ENCODE results near the gene TIGD1.

TIGD1 gene

DNA sequence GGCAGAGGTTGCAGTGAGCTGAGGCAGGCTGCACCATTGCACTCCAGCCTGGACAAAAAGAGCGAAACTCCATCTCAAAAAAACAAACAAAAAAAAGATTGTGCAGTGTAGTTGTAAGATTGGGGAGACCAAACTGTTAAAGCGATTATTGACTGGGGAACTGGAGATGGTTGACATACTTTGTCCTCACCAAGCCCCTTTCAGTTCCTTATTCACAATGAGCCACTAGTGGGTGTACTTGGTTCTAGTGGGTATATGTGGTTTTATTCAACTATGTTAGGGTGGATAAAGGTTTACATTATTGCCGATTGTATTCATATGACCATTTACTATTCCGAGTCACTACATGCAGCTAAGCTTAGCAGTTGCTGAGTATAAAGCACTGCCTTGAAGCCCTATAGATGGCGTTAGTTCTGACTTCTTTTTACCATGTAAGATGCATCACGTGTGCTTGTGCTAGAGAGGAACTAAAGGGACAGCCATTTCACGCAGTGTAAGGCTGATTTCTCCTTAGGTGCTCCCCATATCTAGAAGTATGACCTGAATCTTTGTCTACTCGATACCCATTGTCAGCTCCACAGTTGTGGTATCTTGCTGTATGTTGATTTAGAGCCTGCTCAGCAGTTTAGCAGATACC, 12.3 kb upstream of the TIGD1 start:
- H3K27me3 Mint-ChIP-seq = no peaks in the 10 kb centered on the region
- no peaks in the 10 kb centered on the region for H3K9me3 Mint-ChIP-seq
- H3K4me1 Mint-ChIP-seq = peaks cover 6% of the 10 kb centered on the region
- peaks cover 73% of the 10 kb centered on the region for H3K36me3 Mint-ChIP-seq (ENCODE audit: insufficient read depth)
- ATAC-seq (replicated peaks; ENCODE audit: extremely low read depth, poor library complexity, severe bottlenecking) = no peak
- peak overlapping the region; percentile 38 for H3K27ac Mint-ChIP-seq (ENCODE audit: low read depth)
- H3K4me3 Mint-ChIP-seq = no peak overlapping the region
- DNase-seq (ENCODE audit: low spot score in 2 of 2) = no peak

DNA sequence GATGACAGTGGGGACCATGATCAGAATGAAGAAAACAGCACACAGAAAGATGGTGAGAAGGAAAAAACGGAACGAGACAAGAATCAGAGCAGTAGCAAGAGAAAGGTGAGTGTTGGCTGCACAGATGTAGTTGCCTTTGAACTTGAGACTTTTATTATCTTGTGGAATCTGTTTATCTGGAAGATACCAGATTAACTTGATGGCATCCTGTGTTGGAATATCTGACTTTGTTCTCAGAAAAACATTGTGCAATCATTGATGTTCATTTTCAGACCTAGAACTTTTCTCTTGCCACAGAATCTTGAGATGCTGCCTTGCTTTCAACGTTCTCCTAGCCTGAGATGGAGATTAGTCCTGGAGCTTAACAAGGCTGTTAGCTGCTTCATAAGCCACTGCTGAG, 6.1 kb upstream of the TIGD1 start:
- Mint-ChIP-seq H3K4me3 (no peak overlapping the region), H3K36me3 (ENCODE audit: insufficient read depth) (peaks cover 47% of the 10 kb centered on the region), H3K27ac (ENCODE audit: low read depth) (no peak overlapping the region), H3K9me3 (no peaks in the 10 kb centered on the region), H3K27me3 (no peaks in the 10 kb centered on the region), H3K4me1 (peaks cover 57% of the 10 kb centered on the region)
- no peak for DNase-seq (ENCODE audit: low spot score in 2 of 2)
- ATAC-seq (replicated peaks; ENCODE audit: extremely low read depth, poor library complexity, severe bottlenecking) = no peak

DNA sequence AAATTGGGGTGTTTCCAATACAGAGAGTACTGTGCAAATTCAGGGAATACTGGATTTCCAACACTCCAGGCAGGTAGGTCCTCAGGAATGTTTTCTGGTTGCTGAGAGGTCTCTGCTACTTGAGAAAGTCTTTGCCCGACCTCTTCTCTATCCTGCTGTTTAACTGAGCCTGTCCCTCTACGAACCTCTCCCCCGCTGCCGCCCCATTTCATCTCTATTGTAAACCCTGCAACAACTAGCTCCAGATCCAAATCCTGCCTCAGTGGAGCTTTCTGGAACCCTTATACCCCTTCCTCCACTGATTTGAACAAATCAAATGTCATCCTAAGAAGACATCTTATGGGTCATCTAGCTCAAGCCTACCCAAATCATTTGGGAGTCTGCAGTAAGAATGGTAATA, 1.4 kb upstream of the TIGD1 start:
- Mint-ChIP-seq H3K27ac (ENCODE audit: low read depth) (peak overlapping the region; percentile 95), H3K4me3 (peak overlapping the region; percentile 98), H3K36me3 (ENCODE audit: insufficient read depth) (peaks cover 29% of the 10 kb centered on the region), H3K9me3 (no peaks in the 10 kb centered on the region), H3K27me3 (no peaks in the 10 kb centered on the region), H3K4me1 (peaks cover 81% of the 10 kb centered on the region)
- DNase-seq (ENCODE audit: low spot score in 2 of 2) (no peak), ATAC-seq (replicated peaks; ENCODE audit: extremely low read depth, poor library complexity, severe bottlenecking) (no peak)

DNA sequence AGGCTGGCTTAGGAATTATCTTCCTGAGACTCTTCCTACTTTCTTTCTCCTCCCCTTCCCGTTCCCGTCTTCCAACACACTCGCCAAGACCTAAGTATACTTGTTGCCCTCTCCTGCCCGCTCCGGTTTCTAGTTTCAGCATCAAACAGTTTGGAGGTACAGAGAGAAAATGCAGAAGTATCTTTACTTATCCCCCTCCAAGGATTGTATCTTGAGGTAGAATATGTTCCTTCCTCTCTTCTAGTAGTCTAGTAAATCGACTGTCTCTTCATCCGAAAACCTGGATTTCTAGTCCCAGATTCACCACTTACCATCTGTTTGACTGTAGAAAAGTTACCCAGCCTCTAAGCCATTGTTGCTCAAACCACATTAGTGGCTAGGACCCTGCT, 887 bp upstream of the TIGD1 start:
- peak overlapping the region; percentile 95 for H3K27ac Mint-ChIP-seq (ENCODE audit: low read depth)
- peaks cover 80% of the 10 kb centered on the region for H3K4me1 Mint-ChIP-seq
- ATAC-seq (replicated peaks; ENCODE audit: extremely low read depth, poor library complexity, severe bottlenecking) (no peak), DNase-seq (ENCODE audit: low spot score in 2 of 2) (no peak)
- H3K27me3 Mint-ChIP-seq = no peaks in the 10 kb centered on the region
- peaks cover 25% of the 10 kb centered on the region for H3K36me3 Mint-ChIP-seq (ENCODE audit: insufficient read depth)
- no peaks in the 10 kb centered on the region for H3K9me3 Mint-ChIP-seq
- peak overlapping the region; percentile 98 for H3K4me3 Mint-ChIP-seq

DNA sequence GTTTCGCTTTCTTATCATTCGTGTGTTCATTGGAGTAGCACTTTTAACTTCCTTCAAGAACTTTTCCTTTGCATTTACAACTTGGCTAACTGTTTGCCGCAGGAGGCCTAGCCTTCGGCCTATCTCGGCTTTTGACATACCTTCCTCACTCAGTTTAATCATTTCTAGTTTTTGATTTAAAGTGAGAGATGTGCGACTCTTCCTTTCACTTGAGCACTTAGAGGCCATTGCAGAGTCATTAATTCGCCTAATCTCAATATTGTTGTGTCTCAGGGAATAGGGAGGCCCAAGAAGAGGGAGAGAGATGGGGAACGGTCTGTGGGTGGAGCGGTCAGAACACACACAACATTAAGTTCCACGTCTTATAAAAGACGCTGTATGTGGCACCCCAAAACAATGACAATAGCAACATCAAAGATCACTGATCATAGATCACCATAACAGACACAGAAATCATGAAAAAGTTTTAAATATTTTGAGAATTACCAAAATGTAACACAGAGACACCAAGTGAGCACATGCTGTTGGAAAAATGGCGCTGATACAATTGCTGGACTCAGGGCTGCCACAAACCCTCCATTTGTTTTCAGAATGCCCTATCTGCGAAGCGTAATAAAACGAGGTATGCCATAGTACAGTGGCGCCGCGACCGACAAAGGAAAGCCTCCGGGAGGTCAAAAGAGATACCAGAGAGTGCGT, 553 bp downstream of the TIGD1 start:
- Mint-ChIP-seq H3K4me1 (peaks cover 69% of the 10 kb centered on the region), H3K36me3 (ENCODE audit: insufficient read depth) (peaks cover 22% of the 10 kb centered on the region), H3K4me3 (peak overlapping the region; percentile 98), H3K27ac (ENCODE audit: low read depth) (peak overlapping the region; percentile 95), H3K9me3 (no peaks in the 10 kb centered on the region), H3K27me3 (no peaks in the 10 kb centered on the region)
- DNase-seq (ENCODE audit: low spot score in 2 of 2) = no peak
- ATAC-seq (replicated peaks; ENCODE audit: extremely low read depth, poor library complexity, severe bottlenecking) = peak; percentile 5

DNA sequence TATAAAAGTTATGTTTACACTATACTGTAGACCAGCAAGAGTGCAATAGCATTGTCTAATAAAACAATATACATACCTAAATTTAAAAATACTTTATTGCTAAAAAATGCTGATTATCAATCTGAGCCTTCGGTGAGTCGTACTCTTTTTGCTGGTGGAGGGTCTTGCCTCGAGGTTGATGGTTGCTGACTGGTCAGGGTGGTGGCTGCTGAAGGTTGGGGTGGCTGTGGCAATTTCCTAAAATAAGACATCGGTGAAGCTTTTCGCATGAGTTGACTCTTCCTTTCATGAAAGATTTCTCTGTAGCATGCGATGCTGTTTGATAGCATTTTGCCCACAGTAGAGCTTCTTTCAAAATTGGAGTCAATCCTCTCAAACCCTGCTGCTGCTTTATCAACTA, 2.4 kb downstream of the TIGD1 start:
- Mint-ChIP-seq H3K9me3 (no peaks in the 10 kb centered on the region), H3K36me3 (ENCODE audit: insufficient read depth) (peaks cover 22% of the 10 kb centered on the region), H3K4me1 (peaks cover 57% of the 10 kb centered on the region), H3K27me3 (no peaks in the 10 kb centered on the region), H3K27ac (ENCODE audit: low read depth) (no peak overlapping the region), H3K4me3 (peak overlapping the region; percentile 98)
- DNase-seq (ENCODE audit: low spot score in 2 of 2) (no peak), ATAC-seq (replicated peaks; ENCODE audit: extremely low read depth, poor library complexity, severe bottlenecking) (no peak)

DNA sequence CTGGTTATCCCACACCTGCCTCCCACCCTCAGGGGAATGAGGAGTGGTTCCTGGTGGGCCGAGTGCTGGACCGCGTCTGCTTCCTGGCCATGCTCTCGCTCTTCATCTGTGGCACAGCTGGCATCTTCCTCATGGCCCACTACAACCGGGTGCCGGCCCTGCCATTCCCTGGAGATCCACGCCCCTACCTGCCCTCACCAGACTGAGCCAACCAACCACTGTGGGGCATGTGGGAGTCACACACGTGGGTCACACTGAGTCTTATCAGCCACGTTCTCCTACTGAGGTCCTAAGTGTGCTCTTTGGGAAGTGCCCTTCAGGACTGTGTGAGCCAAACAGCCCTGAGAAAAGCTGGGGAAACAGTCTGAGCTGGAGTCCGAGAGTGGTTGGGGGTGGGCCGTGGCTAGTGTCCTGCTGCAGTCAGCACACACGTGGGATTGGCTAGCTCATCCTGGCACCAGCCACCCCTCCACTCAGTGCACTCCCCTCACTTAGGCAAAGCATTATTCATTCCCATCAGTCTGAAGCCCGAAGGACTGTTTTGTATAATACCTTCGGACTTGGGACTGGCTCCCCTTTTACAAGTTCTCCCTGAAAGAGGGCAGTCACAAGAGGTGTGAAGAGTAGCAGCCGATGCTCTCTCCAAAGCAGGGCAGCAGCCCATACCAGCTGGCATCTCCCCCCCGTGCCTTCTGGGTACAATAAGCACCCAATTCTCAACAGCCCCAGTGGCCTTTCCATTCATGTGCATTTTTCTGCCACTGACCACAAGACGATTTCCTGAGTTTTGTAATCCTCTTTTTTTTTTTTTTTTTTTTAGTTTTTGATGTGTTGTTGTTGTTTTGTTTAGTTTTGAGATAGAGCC, 4.6 kb downstream of the TIGD1 start:
- Mint-ChIP-seq H3K36me3 (ENCODE audit: insufficient read depth) (peaks cover 13% of the 10 kb centered on the region), H3K4me3 (no peak overlapping the region), H3K27me3 (no peaks in the 10 kb centered on the region), H3K27ac (ENCODE audit: low read depth) (peak overlapping the region; percentile 38), H3K4me1 (peaks cover 52% of the 10 kb centered on the region), H3K9me3 (no peaks in the 10 kb centered on the region)
- DNase-seq (ENCODE audit: low spot score in 2 of 2) (no peak), ATAC-seq (replicated peaks; ENCODE audit: extremely low read depth, poor library complexity, severe bottlenecking) (no peak)

DNA sequence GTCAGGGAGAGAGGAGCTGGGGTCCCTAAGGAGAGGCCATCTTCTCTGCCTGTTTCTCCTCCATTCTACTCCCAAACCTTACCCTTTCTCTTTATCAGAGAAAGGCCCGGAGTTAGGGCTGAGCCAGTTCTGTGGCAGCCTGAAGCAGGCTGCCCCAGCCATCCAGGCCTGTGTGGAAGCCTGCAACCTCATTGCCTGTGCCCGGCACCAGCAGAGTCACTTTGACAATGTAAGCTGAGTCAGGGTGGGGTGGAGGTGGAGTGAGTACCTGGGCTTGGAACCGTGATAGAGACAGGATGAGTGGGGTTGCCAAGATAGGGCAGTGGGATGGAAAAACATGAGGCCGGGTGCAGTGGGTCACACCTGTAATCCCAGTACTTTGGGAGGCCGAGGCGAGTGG, 5.7 kb downstream of the TIGD1 start:
- Mint-ChIP-seq H3K4me3 (no peak overlapping the region), H3K9me3 (no peaks in the 10 kb centered on the region), H3K36me3 (ENCODE audit: insufficient read depth) (peaks cover 10% of the 10 kb centered on the region), H3K27ac (ENCODE audit: low read depth) (peak overlapping the region; percentile 38), H3K27me3 (no peaks in the 10 kb centered on the region), H3K4me1 (peaks cover 52% of the 10 kb centered on the region)
- DNase-seq (ENCODE audit: low spot score in 2 of 2) (no peak), ATAC-seq (replicated peaks; ENCODE audit: extremely low read depth, poor library complexity, severe bottlenecking) (no peak)

DNA sequence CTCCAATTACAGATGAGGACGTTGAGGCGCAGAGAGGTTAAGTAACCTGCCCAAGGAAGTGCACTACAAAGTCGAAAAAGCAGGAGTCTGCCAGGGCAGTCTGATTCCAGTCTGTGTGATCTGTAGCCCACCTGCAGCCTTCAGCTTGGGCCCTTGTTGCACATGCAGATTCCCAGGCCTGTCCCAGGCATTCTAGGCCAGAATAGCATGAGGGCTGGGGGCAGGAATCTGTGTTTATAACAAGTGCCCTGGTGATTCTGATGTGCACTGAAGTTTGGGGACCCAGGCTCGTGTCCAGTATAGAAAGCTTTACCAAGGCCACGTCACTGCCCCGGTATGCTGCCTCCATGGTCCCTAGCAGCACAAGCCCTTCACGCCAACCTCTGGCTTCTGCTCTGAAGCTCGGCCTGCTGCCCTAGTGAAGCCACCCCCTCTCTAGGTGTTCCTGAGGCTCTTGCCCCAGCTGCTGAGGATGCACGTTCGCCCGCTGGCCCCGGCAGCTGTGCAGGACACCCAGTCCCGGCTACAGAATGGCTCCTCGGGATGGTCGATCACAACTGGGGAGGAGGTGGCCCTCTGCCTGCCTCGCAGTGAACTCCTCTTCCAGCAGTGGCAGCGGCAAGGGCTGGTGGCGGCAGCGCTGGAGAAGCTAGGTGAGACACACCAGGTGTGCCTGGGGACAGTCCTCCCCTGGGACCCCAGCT, 6.3 kb downstream of the TIGD1 start:
- H3K36me3 Mint-ChIP-seq (ENCODE audit: insufficient read depth) = peaks cover 8% of the 10 kb centered on the region
- no peak overlapping the region for H3K4me3 Mint-ChIP-seq
- ATAC-seq (replicated peaks; ENCODE audit: extremely low read depth, poor library complexity, severe bottlenecking) (no peak), DNase-seq (ENCODE audit: low spot score in 2 of 2) (no peak)
- H3K9me3 Mint-ChIP-seq = no peaks in the 10 kb centered on the region
- H3K4me1 Mint-ChIP-seq = peaks cover 46% of the 10 kb centered on the region
- no peak overlapping the region for H3K27ac Mint-ChIP-seq (ENCODE audit: low read depth)
- H3K27me3 Mint-ChIP-seq = no peaks in the 10 kb centered on the region

DNA sequence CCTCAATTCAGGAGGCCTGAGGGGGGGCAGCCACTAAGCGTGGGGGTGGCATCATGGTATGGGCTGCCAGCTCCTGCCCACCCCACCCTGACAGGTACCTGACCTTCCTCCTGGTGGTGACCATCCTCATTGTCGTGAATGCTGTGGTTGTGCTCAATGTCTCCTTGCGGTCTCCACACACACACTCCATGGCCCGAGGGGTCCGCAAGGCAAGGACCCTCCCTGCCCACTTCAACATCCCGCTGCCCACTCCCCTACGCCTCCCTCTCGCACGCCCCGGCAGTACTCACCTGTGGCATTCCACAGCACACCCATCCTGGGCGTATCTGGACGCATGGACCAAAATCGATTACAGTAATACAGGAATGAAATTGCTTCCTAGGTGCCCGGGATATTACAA, 6.9 kb downstream of the TIGD1 start:
- H3K9me3 Mint-ChIP-seq = no peaks in the 10 kb centered on the region
- ATAC-seq (replicated peaks; ENCODE audit: extremely low read depth, poor library complexity, severe bottlenecking) = no peak
- DNase-seq (ENCODE audit: low spot score in 2 of 2) = no peak
- H3K4me1 Mint-ChIP-seq = peaks cover 45% of the 10 kb centered on the region
- no peak overlapping the region for H3K4me3 Mint-ChIP-seq
- peaks cover 5% of the 10 kb centered on the region for H3K27me3 Mint-ChIP-seq
- peaks cover 8% of the 10 kb centered on the region for H3K36me3 Mint-ChIP-seq (ENCODE audit: insufficient read depth)
- H3K27ac Mint-ChIP-seq (ENCODE audit: low read depth) = no peak overlapping the region

DNA sequence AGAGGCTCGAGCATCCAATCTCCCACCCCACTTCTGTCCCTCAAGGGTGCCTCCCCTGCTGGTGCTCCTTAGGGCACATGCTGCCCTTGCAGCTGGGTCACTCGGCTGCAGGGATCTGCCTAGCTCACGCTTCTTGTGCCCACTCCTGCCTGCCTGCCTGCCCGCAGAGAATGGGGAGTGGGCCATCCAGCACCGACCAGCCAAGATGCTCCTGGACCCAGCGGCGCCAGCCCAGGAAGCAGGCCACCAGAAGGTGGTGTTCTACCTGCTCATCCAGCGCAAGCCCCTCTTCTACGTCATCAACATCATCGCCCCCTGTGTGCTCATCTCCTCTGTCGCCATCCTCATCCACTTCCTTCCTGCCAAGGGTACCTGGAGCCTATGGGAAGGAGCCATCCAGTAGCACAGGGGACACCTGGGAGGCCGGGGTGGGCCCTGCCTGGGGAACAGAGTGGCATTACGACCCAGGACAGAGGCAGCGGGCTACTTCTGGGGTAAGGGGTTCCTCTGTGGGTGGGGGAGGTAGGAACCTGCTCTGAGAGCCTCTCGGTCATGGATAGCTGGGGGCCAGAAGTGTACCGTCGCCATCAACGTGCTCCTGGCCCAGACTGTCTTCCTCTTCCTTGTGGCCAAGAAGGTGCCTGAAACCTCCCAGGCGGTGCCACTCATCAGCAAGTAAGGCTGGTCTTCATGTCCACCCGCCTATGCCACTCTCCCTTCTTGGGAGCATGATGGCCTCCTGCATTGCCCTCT, 7.5 kb downstream of the TIGD1 start:
- no peaks in the 10 kb centered on the region for H3K9me3 Mint-ChIP-seq
- no peak overlapping the region for H3K4me3 Mint-ChIP-seq
- DNase-seq (ENCODE audit: low spot score in 2 of 2) = no peak
- peaks cover 11% of the 10 kb centered on the region for H3K27me3 Mint-ChIP-seq
- ATAC-seq (replicated peaks; ENCODE audit: extremely low read depth, poor library complexity, severe bottlenecking) = no peak
- H3K36me3 Mint-ChIP-seq (ENCODE audit: insufficient read depth) = peaks cover 8% of the 10 kb centered on the region
- H3K4me1 Mint-ChIP-seq = peaks cover 44% of the 10 kb centered on the region
- no peak overlapping the region for H3K27ac Mint-ChIP-seq (ENCODE audit: low read depth)

Data from central memory CD8-positive, alpha-beta T cell (primary cell).